22Rv1 (cell line): ENCODE measurements around the gene COL2A1.

Source experiments
- CTCF ChIP-seq: fragments of 450-650 bp; IDR thresholded peaks from 2 replicates; pipeline ENCODE4 v1.5.1; 2017; ENCODE audit warnings: mild to moderate bottlenecking
- ZFX ChIP-seq: fragments of 450-650 bp; IDR thresholded peaks from 2 replicates; pipeline ENCODE4 v1.6.1; 2017; ENCODE audit warnings: antibody characterized with exemption, borderline replicate concordance

- TF ChIP-seq CTCF (no peak), ZFX (no peak)
Observed at GRCh38 chr12:47930634-47931033, 73.6 kb downstream of the COL2A1 start.
